NCI-H2029 treated with DMSO at 0.1 percent for 48 hours (cell line): ENCODE measurements around the gene KIDINS220.

Source experiments
- DNase-seq: peaks from one replicate; lab custom pipeline; 2025; lab: John Stamatoyannopoulos, UW

KIDINS220 gene

GRCh38 chr2:8805278-8806210 is 31.9 kb downstream of the KIDINS220 start:
- peak; percentile 42 for DNase-seq

- peak; percentile 79 for DNase-seq
Observed at GRCh38 chr2:8803658-8804379, 33.6 kb downstream of the KIDINS220 start.

GRCh38 chr2:8802741-8803140 is 34.7 kb downstream of the KIDINS220 start:
- DNase-seq, result no peak

GRCh38 chr2:8800821-8801220 is 36.6 kb downstream of the KIDINS220 start:
- DNase-seq, result no peak

- no peak for DNase-seq
Observed at GRCh38 chr2:8800218-8800617, 37.2 kb downstream of the KIDINS220 start.

- DNase-seq, result no peak
Observed at GRCh38 chr2:8799004-8799403, 38.4 kb downstream of the KIDINS220 start.

- no peak for DNase-seq
Observed at GRCh38 chr2:8798393-8798792, 39.0 kb downstream of the KIDINS220 start.

- no peak for DNase-seq
Observed at GRCh38 chr2:8797682-8798081, 39.7 kb downstream of the KIDINS220 start.

- DNase-seq, result no peak
Observed at GRCh38 chr2:8796878-8797550, 40.4 kb downstream of the KIDINS220 start.

- DNase-seq, result no peak
Observed at GRCh38 chr2:8796315-8796848, 41.0 kb downstream of the KIDINS220 start.

GRCh38 chr2:8794923-8795825 is 42.2 kb downstream of the KIDINS220 start:
- DNase-seq, result no peak

GRCh38 chr2:8790739-8791162 is 46.7 kb downstream of the KIDINS220 start:
- DNase-seq, result no peak

- no peak for DNase-seq
Observed at GRCh38 chr2:8786463-8786862, 51.0 kb downstream of the KIDINS220 start.

GRCh38 chr2:8779795-8780671 is 57.4 kb downstream of the KIDINS220 start:
- DNase-seq, result no peak

- DNase-seq, result no peak
Observed at GRCh38 chr2:8774371-8774770, 63.0 kb downstream of the KIDINS220 start.

- no peak for DNase-seq
Observed at GRCh38 chr2:8767324-8767723, 70.1 kb downstream of the KIDINS220 start.

- DNase-seq, result no peak
Observed at GRCh38 chr2:8761529-8762164, 75.8 kb downstream of the KIDINS220 start.

- no peak for DNase-seq
Observed at GRCh38 chr2:8756716-8757115, 80.7 kb downstream of the KIDINS220 start.

- DNase-seq, result no peak
Observed at GRCh38 chr2:8756230-8756629, 81.2 kb downstream of the KIDINS220 start.
